HFFc6 (cell line): ENCODE results near the gene EPM2A. TPM values are rescaled to one million over a fixed set of nuclear protein-coding genes. Genes with fewer than 3 reads are reported as not detected.
A peak's percentile ranks its signal among the peaks of the same experiment; 100 is the strongest.

ENCODE experiments used
- DNase-seq: peaks from one replicate; pipeline ENCODE4 v3.0.0-alpha.2; 2018
- H3K27ac Mint-ChIP-seq: 2 replicates; pipeline ENCODE4 v1.8.0; 2020; ENCODE audit warnings: mild to moderate bottlenecking, mixed read lengths
- H3K27me3 Mint-ChIP-seq: 2 replicates; pipeline ENCODE4 v1.8.0; 2021; ENCODE audit warnings: mild to moderate bottlenecking, moderate library complexity, mixed read lengths; ENCODE audit not compliant: insufficient read depth
- H3K36me3 Mint-ChIP-seq: 2 replicates; pipeline ENCODE4 v1.8.0; 2021; ENCODE audit warnings: low read depth, mixed read lengths
- H3K4me1 Mint-ChIP-seq: 2 replicates; pipeline ENCODE4 v1.8.0; 2020; ENCODE audit warnings: low read depth, mixed read lengths
- H3K4me3 Mint-ChIP-seq: 2 replicates; pipeline ENCODE4 v1.8.0; 2020; ENCODE audit warnings: mild to moderate bottlenecking, moderate library complexity, mixed read lengths
- H3K9me3 Mint-ChIP-seq: 2 replicates; pipeline ENCODE4 v1.8.0; 2020; ENCODE audit warnings: mild to moderate bottlenecking, mixed read lengths
- CTCF ChIP-seq: fragments of 200-600 bp; sonication (generic); IDR thresholded peaks from 2 replicates; pipeline ENCODE4 v1.5.0; 2021; ENCODE audit warnings: antibody characterized with exemption, mild to moderate bottlenecking
- total RNA-seq, 6 experiments: library from RNA; stranded (reverse); fragmentation: NEBNext Ultra II Directional; extraction: Animal tissue kit (Norgen Biotek cat#: 25700); gene quantifications; 2 replicates in 1 of 6; 3 replicates in 5 of 6; pipeline ENCODE4 v1.2.3, GENCODE V29; 2021

Gene EPM2A
- total RNA-seq, 6 experiments from 2014 or later = 3.1 to 5.5 (median 3.8) TPM

- no peak overlapping the region for H3K4me3 Mint-ChIP-seq
- peaks cover 15% of the 10 kb centered on the region for H3K9me3 Mint-ChIP-seq
- no peaks in the 10 kb centered on the region for H3K4me1 Mint-ChIP-seq
These were observed 53.4 kb downstream of the EPM2A start for GRCh38 chr6:145681965-145682364.

GRCh38 chr6:145673504-145673903, 61.8 kb downstream of the EPM2A start:
- H3K4me1 Mint-ChIP-seq = peaks cover 25% of the 10 kb centered on the region
- peaks cover 13% of the 10 kb centered on the region for H3K9me3 Mint-ChIP-seq
- H3K27ac Mint-ChIP-seq = no peak overlapping the region
- no peak for DNase-seq
- no peak overlapping the region for H3K4me3 Mint-ChIP-seq
- no peaks in the 10 kb centered on the region; the same call in 1 of the 2 replicates for H3K27me3 Mint-ChIP-seq
- peaks cover 8% of the 10 kb centered on the region; the same call in 1 of the 2 replicates for H3K36me3 Mint-ChIP-seq
- TF ChIP-seq CTCF = no peak

More at GRCh38 chr6:145681965-145682364, 53.4 kb downstream of the EPM2A start:
- no peaks in the 10 kb centered on the region; the same call in 1 of the 2 replicates for H3K27me3 Mint-ChIP-seq
- no peak for TF ChIP-seq CTCF
- peaks cover 18% of the 10 kb centered on the region for H3K36me3 Mint-ChIP-seq
- no peak for DNase-seq
- H3K27ac Mint-ChIP-seq = no peak overlapping the region

- TF ChIP-seq CTCF = no peak
- DNase-seq = no peak
- H3K27me3 Mint-ChIP-seq = no peaks in the 10 kb centered on the region
- no peaks in the 10 kb centered on the region for H3K36me3 Mint-ChIP-seq
- peak overlapping the region; percentile 93 for H3K27ac Mint-ChIP-seq
- peak overlapping the region; percentile 73 for H3K4me3 Mint-ChIP-seq
- no peaks in the 10 kb centered on the region for H3K9me3 Mint-ChIP-seq
- peaks cover 29% of the 10 kb centered on the region for H3K4me1 Mint-ChIP-seq
These were observed 65.0 kb downstream of the EPM2A start for GRCh38 chr6:145670311-145670710.

- Mint-ChIP-seq H3K4me1 (peaks cover 29% of the 10 kb centered on the region), H3K36me3 (no peaks in the 10 kb centered on the region), H3K4me3 (peak overlapping the region; percentile 73), H3K27ac (peak overlapping the region; percentile 93), H3K27me3 (no peaks in the 10 kb centered on the region), H3K9me3 (no peaks in the 10 kb centered on the region)
- peak; percentile 80 for DNase-seq
- TF ChIP-seq CTCF = no peak
These were observed 65.7 kb downstream of the EPM2A start for GRCh38 chr6:145669627-145670034.

GRCh38 chr6:145668844-145669243, 66.5 kb downstream of the EPM2A start:
- Mint-ChIP-seq H3K36me3 (no peaks in the 10 kb centered on the region), H3K9me3 (no peaks in the 10 kb centered on the region), H3K27me3 (no peaks in the 10 kb centered on the region), H3K4me3 (0 out of 2 replicates have a peak overlapping the region, but pooled peaks have one; percentile 9), H3K27ac (peak overlapping the region; percentile 93), H3K4me1 (peaks cover 29% of the 10 kb centered on the region)
- no peak for DNase-seq
- no peak for TF ChIP-seq CTCF

- no peaks in the 10 kb centered on the region for H3K27me3 Mint-ChIP-seq
- TF ChIP-seq CTCF = no peak
- H3K9me3 Mint-ChIP-seq = no peaks in the 10 kb centered on the region
- DNase-seq = no peak
- no peak overlapping the region for H3K4me3 Mint-ChIP-seq
- no peaks in the 10 kb centered on the region; the same call in 1 of the 2 replicates for H3K36me3 Mint-ChIP-seq
- H3K27ac Mint-ChIP-seq = no peak overlapping the region
- peaks cover 18% of the 10 kb centered on the region for H3K4me1 Mint-ChIP-seq
These were observed 74.6 kb downstream of the EPM2A start for GRCh38 chr6:145660676-145661075.
